Peyer's patch (tissue), 4 donors: ENCODE results near the gene ACSF2.

Source experiments
- POLR2A ChIP-seq, 2 donors: fragments of 450-650 bp; IDR thresholded peaks; one replicate each; pipeline ENCODE4 v1.5.1; 2017; ENCODE audit warnings: antibody characterized with exemption in 2 of 2, mild to moderate bottlenecking in 2 of 2, moderate library complexity in 2 of 2
- TF ChIP-seq, protein P1 (sequence below), 6 experiments: fragments of 450-650 bp in 4 of 6; fragments of 200-600 bp in 2 of 6; sonication (generic) in 1 of 6; IDR thresholded peaks; one replicate each; pipeline ENCODE4 v1.5.1; 2017 to 2019; ENCODE audit warnings: antibody characterized with exemption in 6 of 6, mild to moderate bottlenecking in 3 of 6, moderate library complexity in 1 of 6

DNA sequence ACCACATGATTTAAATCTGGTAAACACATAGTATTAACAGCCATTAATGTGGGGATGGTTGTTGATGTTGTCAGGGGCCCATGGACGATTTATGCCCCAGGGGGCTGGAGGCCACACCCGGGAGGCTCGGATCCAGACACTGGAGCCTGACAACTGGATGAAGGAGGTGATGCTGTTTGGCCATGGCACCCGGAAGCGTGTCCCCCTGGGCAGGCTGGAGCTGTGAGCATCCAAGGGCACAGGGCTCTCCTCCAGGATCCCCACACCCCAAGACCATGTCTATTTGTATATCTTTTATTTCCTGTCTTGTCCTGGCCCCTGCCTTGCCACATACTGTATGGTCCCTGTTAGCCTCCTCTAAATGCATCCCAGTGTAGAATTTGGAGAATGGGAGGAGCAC lies 57.2 kb downstream of the ACSF2 start:
- TF ChIP-seq, protein P1, sequence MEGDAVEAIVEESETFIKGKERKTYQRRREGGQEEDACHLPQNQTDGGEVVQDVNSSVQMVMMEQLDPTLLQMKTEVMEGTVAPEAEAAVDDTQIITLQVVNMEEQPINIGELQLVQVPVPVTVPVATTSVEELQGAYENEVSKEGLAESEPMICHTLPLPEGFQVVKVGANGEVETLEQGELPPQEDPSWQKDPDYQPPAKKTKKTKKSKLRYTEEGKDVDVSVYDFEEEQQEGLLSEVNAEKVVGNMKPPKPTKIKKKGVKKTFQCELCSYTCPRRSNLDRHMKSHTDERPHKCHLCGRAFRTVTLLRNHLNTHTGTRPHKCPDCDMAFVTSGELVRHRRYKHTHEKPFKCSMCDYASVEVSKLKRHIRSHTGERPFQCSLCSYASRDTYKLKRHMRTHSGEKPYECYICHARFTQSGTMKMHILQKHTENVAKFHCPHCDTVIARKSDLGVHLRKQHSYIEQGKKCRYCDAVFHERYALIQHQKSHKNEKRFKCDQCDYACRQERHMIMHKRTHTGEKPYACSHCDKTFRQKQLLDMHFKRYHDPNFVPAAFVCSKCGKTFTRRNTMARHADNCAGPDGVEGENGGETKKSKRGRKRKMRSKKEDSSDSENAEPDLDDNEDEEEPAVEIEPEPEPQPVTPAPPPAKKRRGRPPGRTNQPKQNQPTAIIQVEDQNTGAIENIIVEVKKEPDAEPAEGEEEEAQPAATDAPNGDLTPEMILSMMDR (IDR thresholded peaks at IDR 0.05), result no peak
- no peak for TF ChIP-seq POLR2A (IDR thresholded peaks at IDR 0.05)
